Measurements from ENCODE around the gene DLG1.

DNA sequence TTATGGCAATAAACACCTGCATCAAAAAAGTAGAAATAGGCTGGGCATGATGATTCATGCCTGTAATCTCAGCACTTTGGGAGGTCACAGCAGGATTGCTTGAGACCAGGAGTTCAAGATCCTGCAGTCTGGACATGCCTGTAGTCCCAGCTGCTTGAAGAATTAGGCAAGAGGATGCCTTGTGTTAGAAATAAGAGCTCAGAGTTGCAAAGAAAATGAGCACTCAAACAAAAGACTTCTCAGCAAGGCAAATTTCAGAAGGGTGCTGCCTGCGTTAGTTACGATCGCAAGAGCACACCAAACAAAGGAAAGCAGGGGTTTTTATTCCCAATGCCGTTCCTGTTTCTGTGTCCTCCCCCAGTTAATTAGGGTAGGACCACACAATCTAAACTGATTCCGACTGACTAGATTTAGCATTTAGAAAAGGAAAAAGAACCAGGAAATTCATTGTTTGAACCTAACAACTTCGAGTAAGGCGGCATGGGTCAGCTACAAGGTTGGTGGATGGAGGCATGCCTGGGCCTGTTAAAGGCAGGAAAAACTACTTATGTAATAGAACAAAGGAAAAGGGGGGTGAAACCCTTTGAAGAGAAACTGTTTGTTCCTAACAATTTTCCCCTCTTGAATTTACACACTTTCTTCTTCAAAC is 55.5 kb downstream of the DLG1 start:
- TF ChIP-seq CTCF (IDR thresholded peaks at IDR 0.05) (no peak), POLR2A (IDR thresholded peaks at IDR 0.05) (no peak)

Data from adrenal gland (tissue), 5 donors.